SK-N-SH treated with all-trans-retinoic acid at 6 μM for 48 hours (cell line): Measurements from ENCODE around the gene FBXO27.

Experiments
- ARNTL ChIP-seq: fragments of 450-650 bp; formaldehyde crosslinking; IDR thresholded peaks from 2 replicates; pipeline ENCODE4 v1.5.0; 2020; ENCODE audit warnings: low read depth, mild to moderate bottlenecking, moderate library complexity, borderline replicate concordance
- GLIS3 ChIP-seq: fragments of 250-450 bp; sonication (Bioruptor Pico); IDR thresholded peaks from 2 replicates; pipeline ENCODE4 v1.5.0; 2020; ENCODE audit warnings: mild to moderate bottlenecking, moderate library complexity
- OSR1 ChIP-seq: fragments of 250-450 bp; sonication (Bioruptor Pico); IDR thresholded peaks from 2 replicates; pipeline ENCODE4 v1.8.0; 2022; ENCODE audit warnings: moderate library complexity, mild to moderate bottlenecking, inconsistent platforms
- PATZ1 ChIP-seq: fragments of 250-450 bp; sonication (Bioruptor Pico); IDR thresholded peaks from 2 replicates; pipeline ENCODE4 v1.8.0; 2020; ENCODE audit warnings: mild to moderate bottlenecking, moderate library complexity, borderline replicate concordance
- TCF4 ChIP-seq: fragments of 250-450 bp; sonication (Bioruptor Pico); IDR thresholded peaks from 2 replicates; pipeline ENCODE4 v1.8.0; 2021; ENCODE audit warnings: mild to moderate bottlenecking, moderate library complexity, borderline replicate concordance
- TOX ChIP-seq: fragments of 250-450 bp; sonication (Bioruptor Pico); IDR thresholded peaks from 2 replicates; pipeline ENCODE4 v1.8.0; 2021; ENCODE audit warnings: mild to moderate bottlenecking, moderate library complexity, borderline replicate concordance
- ZFP30 ChIP-seq: fragments of 450-650 bp; formaldehyde crosslinking; IDR thresholded peaks from 2 replicates; pipeline ENCODE4 v1.5.0; 2022; ENCODE audit warnings: mild to moderate bottlenecking, moderate library complexity
- ZNF8 ChIP-seq: fragments of 450-650 bp; formaldehyde crosslinking; IDR thresholded peaks from 2 replicates; pipeline ENCODE4 v1.5.0; 2020; ENCODE audit warnings: mild to moderate bottlenecking, moderate library complexity

DNA sequence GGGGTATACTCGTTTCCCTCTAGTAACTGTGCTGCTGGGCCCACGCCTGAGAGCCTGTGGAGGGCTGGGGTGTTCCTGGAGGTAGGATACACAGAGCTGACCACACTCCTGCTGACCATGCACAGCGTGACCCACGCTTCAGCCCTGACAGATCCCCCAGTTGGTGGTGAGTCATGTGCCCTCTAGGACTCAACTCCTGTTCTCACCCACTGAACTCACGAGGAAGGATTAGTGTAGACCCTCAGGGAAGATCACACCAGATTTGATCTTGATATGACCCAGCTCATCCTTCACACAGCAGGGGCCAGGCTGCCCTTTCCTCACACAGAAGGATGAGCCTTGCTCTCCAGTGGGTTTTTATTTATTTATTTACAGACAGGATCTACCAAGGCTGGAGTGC is 38.5 kb upstream of the FBXO27 start:
- TF ChIP-seq PATZ1 (CRISPR knock-in tag): no peak
- TF ChIP-seq OSR1: no peak
- no peak for TF ChIP-seq ARNTL (CRISPR knock-in tag)
- no peak for TF ChIP-seq ZFP30 (CRISPR knock-in tag)
- no peak for TF ChIP-seq ZNF8 (CRISPR knock-in tag)
- TF ChIP-seq TCF4: no peak
- no peak for TF ChIP-seq TOX (CRISPR knock-in tag)
- no peak for TF ChIP-seq GLIS3
